Suprapubic skin (tissue), 4 donors: Measurements from ENCODE around the gene OR51S1. TPM values are rescaled to one million over a fixed set of nuclear protein-coding genes. Genes with fewer than 3 reads are reported as not detected.

Experiments
- DNase-seq, 2 donors: peaks; one replicate each; pipeline ENCODE4 v3.0.0-alpha.2; 2019; ENCODE audit warnings: low spot score in 2 of 2
- H3K27ac ChIP-seq: fragments of 200-600 bp; sonication (generic); one replicate; pipeline ENCODE4 v1.5.1; 2019
- H3K27me3 ChIP-seq: fragments of 200-600 bp; sonication (generic); one replicate; pipeline ENCODE4 v1.5.1; 2019
- H3K36me3 ChIP-seq: fragments of 200-600 bp; sonication (generic); one replicate; pipeline ENCODE4 v1.5.1; 2019
- H3K4me1 ChIP-seq: fragments of 200-600 bp; sonication (generic); one replicate; pipeline ENCODE4 v1.5.1; 2019
- H3K4me3 ChIP-seq: fragments of 200-600 bp; sonication (generic); one replicate; pipeline ENCODE4 v1.5.1; 2019; ENCODE audit warnings: mild to moderate bottlenecking
- H3K9me3 ChIP-seq: fragments of 200-600 bp; sonication (generic); one replicate; pipeline ENCODE4 v1.5.1; 2019
- CTCF ChIP-seq, 2 donors: fragments of 200-600 bp in 1 of 2; fragments of 450-650 bp in 1 of 2; sonication (generic) in 1 of 2; IDR thresholded peaks; one replicate each; pipeline ENCODE4 v1.5.1; 2016 to 2019; ENCODE audit warnings: antibody characterized with exemption in 2 of 2, mild to moderate bottlenecking in 1 of 2, moderate library complexity in 1 of 2
- EP300 ChIP-seq: sonication (generic); formaldehyde crosslinking; IDR thresholded peaks from one replicate; pipeline ENCODE4 v1.6.1; 2017; ENCODE audit warnings: antibody characterized with exemption
- POLR2A ChIP-seq, 2 donors: fragments of 450-650 bp; IDR thresholded peaks; one replicate each; pipeline ENCODE4 v1.6.1; 2017; ENCODE audit warnings: antibody characterized with exemption in 2 of 2, mild to moderate bottlenecking in 2 of 2, moderate library complexity in 2 of 2
- POLR2AphosphoS5 ChIP-seq, 3 donors: sonication (generic); formaldehyde crosslinking; IDR thresholded peaks; one replicate each; pipeline ENCODE4 v1.6.1; 2017; ENCODE audit warnings: antibody characterized with exemption in 3 of 3
- WGBS: methylation state at CpG from one replicate; pipeline ENCODE4 v1.1.5; 2018; 5-methylcytosine and 5-hydroxymethylcytosine counted together
- total RNA-seq, 4 donors: library from RNA; depleted of rRNA; stranded (reverse); fragments of >200 nt; gene quantifications; one replicate each; pipeline ENCODE4 v1.1.0, GENCODE V29; 2016

Gene OR51S1
- total RNA-seq: not detected

- no peaks in the 10 kb centered on the region for H3K4me1 ChIP-seq
- no peak for DNase-seq
- H3K9me3 ChIP-seq: no peaks in the 10 kb centered on the region
- H3K36me3 ChIP-seq: no peaks in the 10 kb centered on the region
- H3K27ac ChIP-seq: no peak within 1 kb of the TSS
- TF ChIP-seq POLR2AphosphoS5 (IDR thresholded peaks at IDR 0.05): no peak
- no peak for TF ChIP-seq EP300
- no peak for TF ChIP-seq CTCF (IDR thresholded peaks at IDR 0.05)
- no peak for TF ChIP-seq POLR2A (IDR thresholded peaks at IDR 0.05)
- no peak within 1 kb of the TSS for H3K4me3 ChIP-seq
- 74% methylated on average over 9 of the region's 9 CpGs for WGBS
- no peaks in the 10 kb centered on the region for H3K27me3 ChIP-seq
Observed at GRCh38 chr11:4848908-4849532, at the start of gene OR51S1. Gene OR51S1 (minus strand): TSS chr11:4849208. CDS start chr11:4849208, 0 bp downstream.

- Histone ChIP-seq H3K4me1 (no peaks in the 10 kb centered on the region), H3K27ac (no peak overlapping the region), H3K9me3 (peaks cover 2% of the 10 kb centered on the region), H3K4me3 (no peak overlapping the region), H3K36me3 (no peaks in the 10 kb centered on the region), H3K27me3 (no peaks in the 10 kb centered on the region)
- 83% methylated on average over 1 of the region's 1 CpG for WGBS
- no peak for DNase-seq
- TF ChIP-seq POLR2A (IDR thresholded peaks at IDR 0.05): no peak
- TF ChIP-seq CTCF (IDR thresholded peaks at IDR 0.05): no peak
- no peak for TF ChIP-seq POLR2AphosphoS5 (IDR thresholded peaks at IDR 0.05)
- no peak for TF ChIP-seq EP300
Observed at GRCh38 chr11:4891996-4892640, 43.1 kb upstream of the OR51S1 start.

- WGBS: 86% methylated on average over 2 of the region's 2 CpGs
- H3K36me3 ChIP-seq: no peaks in the 10 kb centered on the region
Observed at GRCh38 chr11:4890279-4890678, 41.3 kb upstream of the OR51S1 start.

GRCh38 chr11:4887591-4887990 lies 38.6 kb upstream of the OR51S1 start:
- Histone ChIP-seq H3K4me1 (no peaks in the 10 kb centered on the region), H3K27ac (no peak overlapping the region), H3K4me3 (no peak overlapping the region), H3K36me3 (no peaks in the 10 kb centered on the region), H3K9me3 (no peaks in the 10 kb centered on the region), H3K27me3 (no peaks in the 10 kb centered on the region)
- DNase-seq: no peak
- 0% methylated on average over 1 of the region's 1 CpG for WGBS
- TF ChIP-seq EP300: no peak
- no peak for TF ChIP-seq POLR2A (IDR thresholded peaks at IDR 0.05)
- TF ChIP-seq POLR2AphosphoS5 (IDR thresholded peaks at IDR 0.05): no peak
- TF ChIP-seq CTCF (IDR thresholded peaks at IDR 0.05): no peak

More at GRCh38 chr11:4890279-4890678, 41.3 kb upstream of the OR51S1 start:
- no peak for TF ChIP-seq CTCF (IDR thresholded peaks at IDR 0.05)
- no peak for TF ChIP-seq POLR2AphosphoS5 (IDR thresholded peaks at IDR 0.05)
- TF ChIP-seq EP300: no peak
- TF ChIP-seq POLR2A (IDR thresholded peaks at IDR 0.05): no peak
- no peaks in the 10 kb centered on the region for H3K4me1 ChIP-seq
- DNase-seq: no peak
- no peaks in the 10 kb centered on the region for H3K27me3 ChIP-seq
- no peaks in the 10 kb centered on the region for H3K9me3 ChIP-seq
- H3K27ac ChIP-seq: no peak overlapping the region
- H3K4me3 ChIP-seq: no peak overlapping the region

GRCh38 chr11:4886186-4886585 lies 37.2 kb upstream of the OR51S1 start:
- no peak for TF ChIP-seq POLR2AphosphoS5 (IDR thresholded peaks at IDR 0.05)
- no peak for TF ChIP-seq CTCF (IDR thresholded peaks at IDR 0.05)
- no peak for TF ChIP-seq EP300
- no peak for TF ChIP-seq POLR2A (IDR thresholded peaks at IDR 0.05)
- no peak for DNase-seq
- no peaks in the 10 kb centered on the region for H3K27me3 ChIP-seq
- H3K9me3 ChIP-seq: no peaks in the 10 kb centered on the region
- WGBS: 73% methylated on average over 3 of the region's 3 CpGs
- H3K27ac ChIP-seq: no peak overlapping the region
- H3K4me3 ChIP-seq: no peak overlapping the region
- no peaks in the 10 kb centered on the region for H3K36me3 ChIP-seq
- H3K4me1 ChIP-seq: no peaks in the 10 kb centered on the region
